ENCODE data around the gene SNAP91. TPM values are rescaled to one million over a fixed set of nuclear protein-coding genes. Genes with fewer than 3 reads are reported as not detected.

The SNAP91 gene
- total and polyA plus RNA-seq, 9 donors = 0.71 to 3.1 (median 1.4) TPM

GRCh38 chr6:83536647-83537589, 172.0 kb downstream of the SNAP91 start:
- 74 to 80% (median 78%) methylated on average over 4 of the region's 4 CpGs for WGBS, 3 donors
- Histone ChIP-seq H3K9me3 (no peaks in the 10 kb centered on the region), H3K36me3 (no peaks in the 10 kb centered on the region), H3K4me3 (no peak overlapping the region), H3K27ac (no peak overlapping the region), H3K27me3 (no peaks in the 10 kb centered on the region), H3K4me1 (ENCODE audit: insufficient read depth) (no peaks in the 10 kb centered on the region)
- no peak for DNase-seq
- intact Hi-C loops (cut with DNase I) = no loop called here
- TF ChIP-seq POLR2A (IDR thresholded peaks at IDR 0.05) (no peak), CTCF (IDR thresholded peaks at IDR 0.05) (no peak), EP300 (IDR thresholded peaks at IDR 0.05) (no peak)

- peak; percentile 38 to 74 (median 57) for DNase-seq
- intact Hi-C loops (cut with DNase I) = no loop called here
- Histone ChIP-seq H3K36me3 (no peaks in the 10 kb centered on the region), H3K4me1 (ENCODE audit: insufficient read depth) (no peaks in the 10 kb centered on the region), H3K9me3 (no peaks in the 10 kb centered on the region), H3K4me3 (no peak overlapping the region), H3K27me3 (no peaks in the 10 kb centered on the region), H3K27ac (no peak overlapping the region)
- WGBS, 3 donors = 39 to 48% (median 44%) methylated on average over 5 of the region's 5 CpGs
- TF ChIP-seq EP300 (IDR thresholded peaks at IDR 0.05) = no peak
- no peak for TF ChIP-seq POLR2A (IDR thresholded peaks at IDR 0.05)
- TF ChIP-seq CTCF (IDR thresholded peaks at IDR 0.05) = peak; percentile 25 to 71 (median 37)
Measured at GRCh38 chr6:83536034-83536646, 172.8 kb downstream of the SNAP91 start.

- Histone ChIP-seq H3K27ac (peak overlapping the region in 1 of 2 donors; percentile 19), H3K27me3 (no peaks in the 10 kb centered on the region), H3K36me3 (no peaks in the 10 kb centered on the region), H3K4me3 (no peak overlapping the region), H3K4me1 (ENCODE audit: insufficient read depth) (peaks cover 6% of the 10 kb centered on the region), H3K9me3 (no peaks in the 10 kb centered on the region)
- TF ChIP-seq EP300 (IDR thresholded peaks at IDR 0.05) (no peak), POLR2A (IDR thresholded peaks at IDR 0.05) (no peak), CTCF (IDR thresholded peaks at IDR 0.05) (peak in 1 of 3 donors; percentile 34)
- 9 to 36% (median 13%) methylated on average over 4 of the region's 4 CpGs for WGBS, 3 donors
- no peak for DNase-seq
- intact Hi-C loops (cut with DNase I) = loop anchor here (5.0 to 10.0 kb wide), 3 partner anchors 104 to 1274 kb away; partner anchors contain the start of gene IBTK (in 1 of the 4)
Measured at GRCh38 chr6:83518816-83519480, 190.0 kb downstream of the SNAP91 start.

- Histone ChIP-seq H3K36me3 (no peaks in the 10 kb centered on the region), H3K27ac (peak overlapping the region in 1 of 2 donors; percentile 37), H3K4me3 (no peak overlapping the region), H3K27me3 (no peaks in the 10 kb centered on the region), H3K4me1 (ENCODE audit: insufficient read depth) (peaks cover 6% of the 10 kb centered on the region), H3K9me3 (no peaks in the 10 kb centered on the region)
- TF ChIP-seq EP300 (IDR thresholded peaks at IDR 0.05) = no peak
- TF ChIP-seq CTCF (IDR thresholded peaks at IDR 0.05) = no peak
- TF ChIP-seq POLR2A (IDR thresholded peaks at IDR 0.05) = no peak
- intact Hi-C loops (cut with DNase I) = loop anchor here (5.0 to 10.0 kb wide), 3 partner anchors 103 to 1273 kb away; partner anchors contain the start of gene IBTK (in 1 of the 4)
- WGBS, 3 donors = 85 to 95% (median 91%) methylated on average over 1 of the region's 1 CpG
- no peak for DNase-seq
Measured at GRCh38 chr6:83517500-83517899, 191.4 kb downstream of the SNAP91 start.

All from ovary (tissue), 9 donors.